Motor neuron (in vitro differentiated cells): ENCODE data around the gene C1R. TPM values are rescaled to one million over a fixed set of nuclear protein-coding genes. Genes with fewer than 3 reads are reported as not detected.

Experiments used
- ATAC-seq, 8 experiments: fragments of 200-7000 bp; cut with Tn5 transposase; replicated peaks in 6 of 8; 2 replicates each; pipeline ENCODE4 v1.8.0; 2021; ENCODE audit warnings: mild to moderate bottlenecking in 8 of 8, moderate library complexity in 8 of 8
- H3K27ac ChIP-seq, 2 donors: fragments of 250-450 bp; sonication (Bioruptor Pico); 2 replicates each; pipeline ENCODE4 v1.9.0; 2021; ENCODE audit warnings: antibody characterized with exemption in 2 of 2, mild to moderate bottlenecking in 2 of 2, moderate library complexity in 1 of 2
- H3K4me1 ChIP-seq, 2 donors: fragments of 250-450 bp; sonication (Bioruptor Pico); replicated peaks in 1 of 2; 2 replicates each; pipeline ENCODE4 v1.6.1; 2021; ENCODE audit warnings: antibody characterized with exemption in 2 of 2, mild to moderate bottlenecking in 2 of 2, moderate library complexity in 1 of 2
- H3K4me3 ChIP-seq, 5 donors: fragments of 250-450 bp; sonication (Bioruptor Pico); 2 replicates each; pipeline ENCODE4 v1.9.0; 2021; ENCODE audit warnings: antibody characterized with exemption in 5 of 5, mild to moderate bottlenecking in 5 of 5, moderate library complexity in 4 of 5
- WGBS, 10 experiments: fragments of 450-650 bp; shearing (Covaris generic); methylation state at CpG; one replicate each; pipeline ENCODE4 v1.0.0; 2022; 5-methylcytosine and 5-hydroxymethylcytosine counted together
- in situ Hi-C, 9 experiments: fragments of 400-800 bp; cut with MboI; loops; one replicate each; pipeline ENCODE4 v1.15.0; 2021; ENCODE audit warnings: low sequenced_read_pairs in 9 of 9, low pct_unique_long_range_greater_than_20kb in 2 of 9; ENCODE audit not compliant: unreplicated experiment in 9 of 9
- total RNA-seq, 8 experiments: library from RNA; unstranded; fragments of 300-600 nt; gene quantifications; 2 replicates each; pipeline versions ENCODE4 v1.2.3 to v1.2.4, GENCODE V29; 2022

The C1R gene
- total RNA-seq, 8 experiments from 2014 or later = 0.79 to 747 (median 6.4) TPM

- ATAC-seq = no peak
- Histone ChIP-seq H3K4me3 (no peak overlapping the region), H3K4me1 (peaks cover 5 to 12% of the 10 kb centered on the region in 2 donors), H3K27ac (no peak overlapping the region)
- in situ Hi-C loops = loop anchor here in 3 of 9 experiments (25.0 kb wide), 2 partner anchors 144 to 169 kb away; partner anchors contain the start of genes ATN1 (in 2 of the 3), C12orf57 (in 2 of the 3), RNU7-1 (in 2 of the 3) and EMG1 (in 1 of the 3)
- 43 to 100% (median 88%) methylated on average over 1 of the region's 1 CpG; no CpG with 5 or more reads in 1 of the 10 experiments for WGBS, 10 experiments
Observed at GRCh38 chr12:7106082-7106481, 13.8 kb upstream of the C1R start.

- in situ Hi-C loops = loop anchor here in 3 of 9 experiments (25.0 kb wide), 2 partner anchors 142 to 167 kb away; partner anchors contain the start of genes ATN1 (in 2 of the 3), C12orf57 (in 2 of the 3), RNU7-1 (in 2 of the 3) and EMG1 (in 1 of the 3)
- Histone ChIP-seq H3K27ac (no peak overlapping the region), H3K4me3 (no peak overlapping the region), H3K4me1 (peaks cover 5 to 12% of the 10 kb centered on the region in 2 donors)
- no peak for ATAC-seq
- WGBS, 10 experiments = 68 to 96% (median 89%) methylated on average over 1 to 10 of the region's 14 CpGs; no CpG with 5 or more reads in 1 of the 10 experiments
Observed at GRCh38 chr12:7103837-7104584, 11.8 kb upstream of the C1R start.

- Histone ChIP-seq H3K4me3 (no peak overlapping the region), H3K27ac (no peak overlapping the region), H3K4me1 (peaks cover 0 to 1% of the 10 kb centered on the region in 2 donors)
- in situ Hi-C loops = loop anchor here in 3 of 9 experiments (25.0 kb wide), 2 partner anchors 140 to 165 kb away; partner anchors contain the start of genes ATN1 (in 2 of the 3), C12orf57 (in 2 of the 3), RNU7-1 (in 2 of the 3) and EMG1 (in 1 of the 3)
- 50 to 100% (median 82%) methylated on average over 1 to 3 of the region's 3 CpGs; no CpG with 5 or more reads in 2 of the 10 experiments for WGBS, 10 experiments
- ATAC-seq = no peak
Observed at GRCh38 chr12:7102582-7102981, 10.3 kb upstream of the C1R start.

- in situ Hi-C loops = loop anchor here in 3 of 9 experiments (25.0 kb wide), 2 partner anchors 139 to 164 kb away; partner anchors contain the start of genes ATN1 (in 2 of the 3), C12orf57 (in 2 of the 3), RNU7-1 (in 2 of the 3) and EMG1 (in 1 of the 3)
- 67 to 100% (median 80%) methylated on average over 1 to 6 of the region's 10 CpGs; no CpG with 5 or more reads in 4 of the 10 experiments for WGBS, 10 experiments
- no peak for ATAC-seq
- H3K4me3 ChIP-seq = no peak overlapping the region
- H3K27ac ChIP-seq = no peak overlapping the region
- H3K4me1 ChIP-seq = no peaks in the 10 kb centered on the region
Observed at GRCh38 chr12:7101694-7102131, 9.5 kb upstream of the C1R start.

- ATAC-seq = no peak
- H3K4me3 ChIP-seq = no peak overlapping the region
- H3K4me1 ChIP-seq = no peaks in the 10 kb centered on the region
- in situ Hi-C loops = loop anchor here in 3 of 9 experiments (25.0 kb wide), 2 partner anchors 139 to 164 kb away; partner anchors contain the start of genes ATN1 (in 2 of the 3), C12orf57 (in 2 of the 3), RNU7-1 (in 2 of the 3) and EMG1 (in 1 of the 3)
- H3K27ac ChIP-seq = no peak overlapping the region
- WGBS, 10 experiments = 67 to 100% (median 94%) methylated on average over 2 to 3 of the region's 4 CpGs; no CpG with 5 or more reads in 4 of the 10 experiments
Observed at GRCh38 chr12:7101047-7101693, 8.9 kb upstream of the C1R start.

- WGBS, 10 experiments = 0 to 88% (median 68%) methylated on average over 1 to 4 of the region's 4 CpGs; no CpG with 5 or more reads in 4 of the 10 experiments
- no peaks in the 10 kb centered on the region for H3K4me1 ChIP-seq
- no peak overlapping the region for H3K27ac ChIP-seq
- in situ Hi-C loops = loop anchor here in 3 of 9 experiments (25.0 kb wide), 2 partner anchors 138 to 163 kb away; partner anchors contain the start of genes ATN1 (in 2 of the 3), C12orf57 (in 2 of the 3), RNU7-1 (in 2 of the 3) and EMG1 (in 1 of the 3)
- ATAC-seq = no peak
- H3K4me3 ChIP-seq = no peak overlapping the region
Observed at GRCh38 chr12:7100239-7100638, 8.0 kb upstream of the C1R start.

- ATAC-seq = no peak
- in situ Hi-C loops = no loop called here
- Histone ChIP-seq H3K4me3 (no peak overlapping the region), H3K27ac (no peak overlapping the region), H3K4me1 (no peaks in the 10 kb centered on the region)
- WGBS, 10 experiments = 44 to 100% (median 83%) methylated on average over 1 to 7 of the region's 9 CpGs; no CpG with 5 or more reads in 1 of the 10 experiments
Observed at GRCh38 chr12:7099290-7099996, 7.2 kb upstream of the C1R start.

- 71 to 96% (median 84%) methylated on average over 4 to 7 of the region's 19 CpGs; no CpG with 5 or more reads in 6 of the 10 experiments for WGBS, 10 experiments
- Histone ChIP-seq H3K4me1 (no peaks in the 10 kb centered on the region), H3K27ac (no peak overlapping the region), H3K4me3 (no peak overlapping the region)
- ATAC-seq = no peak
- in situ Hi-C loops = no loop called here
Observed at GRCh38 chr12:7096979-7097378, 4.7 kb upstream of the C1R start.

- Histone ChIP-seq H3K27ac (no peak overlapping the region), H3K4me3 (no peak overlapping the region), H3K4me1 (no peaks in the 10 kb centered on the region)
- 60 to 96% (median 71%) methylated on average over 1 to 11 of the region's 26 CpGs; no CpG with 5 or more reads in 1 of the 10 experiments for WGBS, 10 experiments
- ATAC-seq = no peak
- in situ Hi-C loops = no loop called here
Observed at GRCh38 chr12:7096006-7096932, 4.0 kb upstream of the C1R start.

- Histone ChIP-seq H3K4me3 (no peak overlapping the region), H3K27ac (no peak overlapping the region), H3K4me1 (peaks cover 10 to 12% of the 10 kb centered on the region in 2 donors)
- WGBS, 10 experiments = 17 to 100% (median 78%) methylated on average over 1 to 10 of the region's 10 CpGs; no CpG with 5 or more reads in 2 of the 10 experiments
- in situ Hi-C loops = no loop called here
- ATAC-seq = peak in 2 of 8 experiments; percentile 0 to 1
Observed at GRCh38 chr12:7093892-7094291, 1.6 kb upstream of the C1R start.

GRCh38 chr12:7093486-7093885 lies 1.2 kb upstream of the C1R start:
- in situ Hi-C loops = no loop called here
- no peak for ATAC-seq
- WGBS, 10 experiments = 42 to 88% (median 72%) methylated on average over 1 to 4 of the region's 5 CpGs; no CpG with 5 or more reads in 5 of the 10 experiments
- Histone ChIP-seq H3K4me3 (no peak overlapping the region), H3K4me1 (peaks cover 10 to 12% of the 10 kb centered on the region in 2 donors), H3K27ac (no peak overlapping the region)
